HepG2 (cell line): ENCODE data around the gene PPP1R1B. TPM values are rescaled to one million over a fixed set of nuclear protein-coding genes. Genes with fewer than 3 reads are reported as not detected.

Experiments
- AHR ChIP-seq: IDR thresholded peaks from 2 replicates; pipeline ENCODE4 v1.6.1; 2018; ENCODE audit warnings: missing genetic modification reagents, missing compliant biosample characterization
- CBX1 ChIP-seq: IDR thresholded peaks from one replicate; pipeline ENCODE4 v1.6.1; 2016; ENCODE audit warnings: antibody characterized with exemption, low read depth
- CEBPG ChIP-seq: IDR thresholded peaks from 2 replicates; pipeline ENCODE4 v1.6.1; 2016
- CERS6 ChIP-seq: sonication (generic); formaldehyde crosslinking; IDR thresholded peaks from 2 replicates; pipeline ENCODE4 v1.5.0; 2020; ENCODE audit warnings: missing genetic modification reagents
- CREB1 ChIP-seq, 2 experiments: fragments of 450-650 bp in 1 of 2; IDR thresholded peaks; 2 replicates each; pipeline ENCODE4 v1.6.1; 2016 to 2017; ENCODE audit warnings: control low read depth in 1 of 2, mild to moderate bottlenecking in 1 of 2, missing compliant biosample characterization in 1 of 2, missing genetic modification characterization in 1 of 2
- FOXC1 ChIP-seq: sonication (generic); formaldehyde crosslinking; IDR thresholded peaks from 2 replicates; pipeline ENCODE4 v1.8.0; 2022; ENCODE audit warnings: mild to moderate bottlenecking, missing genetic modification reagents, borderline replicate concordance
- FOXM1 ChIP-seq: sonication (generic); formaldehyde crosslinking; IDR thresholded peaks from 2 replicates; pipeline ENCODE4 v1.5.0; 2020; ENCODE audit warnings: missing genetic modification reagents
- GTF3A ChIP-seq: sonication (generic); formaldehyde crosslinking; conservative IDR thresholded peaks from 2 replicates; pipeline ENCODE4 v1.4.0; 2020; ENCODE audit warnings: mild to moderate bottlenecking, missing genetic modification reagents
- KAT7 ChIP-seq: IDR thresholded peaks from 2 replicates; pipeline ENCODE4 v1.6.1; 2018; ENCODE audit warnings: borderline replicate concordance, missing compliant biosample characterization
- KDM2A ChIP-seq: sonication (generic); formaldehyde crosslinking; IDR thresholded peaks from 2 replicates; pipeline ENCODE4 v1.4.0; 2020; ENCODE audit warnings: low read depth, missing genetic modification reagents, borderline replicate concordance
- KDM4B ChIP-seq: sonication (generic); formaldehyde crosslinking; IDR thresholded peaks from 2 replicates; pipeline ENCODE4 v1.4.0; 2020; ENCODE audit warnings: missing genetic modification reagents
- NFYC ChIP-seq: IDR thresholded peaks from 2 replicates; pipeline ENCODE4 v1.6.1; 2016; ENCODE audit warnings: missing genetic modification reagents, missing compliant biosample characterization
- PHF8 ChIP-seq: sonication (generic); formaldehyde crosslinking; IDR thresholded peaks from 2 replicates; pipeline ENCODE4 v1.5.0; 2020; ENCODE audit warnings: missing genetic modification reagents
- POLR2AphosphoS5 ChIP-seq: IDR thresholded peaks from 2 replicates; pipeline ENCODE4 v1.6.1; 2012; ENCODE audit warnings: low read depth, low read length
- PRPF4 ChIP-seq: fragments of 200-400 bp; formaldehyde crosslinking; IDR thresholded peaks from 2 replicates; pipeline ENCODE4 v1.6.1; 2016; ENCODE audit warnings: low read length, low read depth; ENCODE audit not compliant: poor library complexity, severe bottlenecking
- RXRB ChIP-seq: IDR thresholded peaks from 2 replicates; pipeline ENCODE4 v1.6.1; 2016; ENCODE audit warnings: borderline replicate concordance, missing genetic modification reagents, missing compliant biosample characterization
- TAF1 ChIP-seq: sonication (generic); formaldehyde crosslinking; IDR thresholded peaks from 2 replicates; pipeline ENCODE4 v1.4.0; 2020; ENCODE audit warnings: missing genetic modification reagents
- U2AF2 ChIP-seq: fragments of 200-400 bp; formaldehyde crosslinking; IDR thresholded peaks from 2 replicates; pipeline ENCODE4 v1.6.1; 2017; ENCODE audit warnings: low read depth, mild to moderate bottlenecking, low read length
- USF2 ChIP-seq, 2 experiments: sonication (generic) in 1 of 2; formaldehyde crosslinking in 1 of 2; IDR thresholded peaks; 2 replicates each; pipeline versions ENCODE4 v1.5.1 to v1.6.1; 2011 to 2020; ENCODE audit warnings: borderline replicate concordance in 1 of 2, low read depth in 1 of 2, low read length in 1 of 2, mild to moderate bottlenecking in 1 of 2, missing genetic modification reagents in 1 of 2, moderate library complexity in 1 of 2
- ZBTB7A ChIP-seq: sonication (generic); formaldehyde crosslinking; IDR thresholded peaks from 2 replicates; pipeline ENCODE4 v1.8.0; 2022; ENCODE audit warnings: mild to moderate bottlenecking, missing genetic modification reagents
- ZNF12 ChIP-seq: sonication (generic); formaldehyde crosslinking; IDR thresholded peaks from 2 replicates; pipeline ENCODE4 v1.5.0; 2020; ENCODE audit warnings: missing genetic modification reagents
- ZNF24 ChIP-seq: fragments of 450-650 bp; IDR thresholded peaks from 2 replicates; pipeline ENCODE4 v1.6.1; 2017; ENCODE audit warnings: antibody characterized with exemption, mild to moderate bottlenecking
- ZNF543 ChIP-seq: sonication (generic); formaldehyde crosslinking; IDR thresholded peaks from 2 replicates; pipeline ENCODE4 v1.4.0; 2020; ENCODE audit warnings: mild to moderate bottlenecking, missing genetic modification reagents
- ZNF619 ChIP-seq: sonication (generic); formaldehyde crosslinking; IDR thresholded peaks from 2 replicates; pipeline ENCODE4 v1.4.0; 2020; ENCODE audit warnings: mild to moderate bottlenecking, missing genetic modification reagents
- ZNF672 ChIP-seq: sonication (generic); formaldehyde crosslinking; IDR thresholded peaks from 2 replicates; pipeline ENCODE4 v1.8.1; 2022; ENCODE audit warnings: missing genetic modification reagents
- ZNF7 ChIP-seq: IDR thresholded peaks from 2 replicates; pipeline ENCODE4 v1.6.1; 2016; ENCODE audit warnings: missing biosample characterization, missing genetic modification reagents
- ZNF737 ChIP-seq: sonication (generic); formaldehyde crosslinking; IDR thresholded peaks from 2 replicates; pipeline ENCODE4 v1.5.0; 2020; ENCODE audit warnings: missing genetic modification reagents, mild to moderate bottlenecking, borderline replicate concordance
- ZNF788 ChIP-seq: sonication (generic); formaldehyde crosslinking; IDR thresholded peaks from 2 replicates; pipeline ENCODE4 v1.5.0; 2020; ENCODE audit warnings: mild to moderate bottlenecking, missing genetic modification reagents, borderline replicate concordance
- ZNF792 ChIP-seq: IDR thresholded peaks from 2 replicates; pipeline ENCODE4 v1.6.1; 2016
- ZNF879 ChIP-seq: sonication (generic); formaldehyde crosslinking; IDR thresholded peaks from 2 replicates; pipeline ENCODE4 v1.8.1; 2023; ENCODE audit warnings: missing genetic modification reagents
- ZNF891 ChIP-seq: sonication (generic); formaldehyde crosslinking; IDR thresholded peaks from 2 replicates; pipeline ENCODE4 v1.5.0; 2020; ENCODE audit warnings: mild to moderate bottlenecking, missing genetic modification reagents
- ZSCAN29 ChIP-seq: sonication (generic); formaldehyde crosslinking; conservative IDR thresholded peaks from 2 replicates; pipeline ENCODE4 v1.4.0; 2020; ENCODE audit warnings: mild to moderate bottlenecking, missing genetic modification reagents
- polyA plus RNA-seq, 8 experiments: library from polyadenylated mRNA; depleted of rRNA in 3 of 8; stranded (reverse) in 7 of 8; unstranded in 1 of 8; fragments of >200 nt; fragmentation: Illumina TruSeq in 4 of 8; extraction: Trizol in 4 of 8; gene quantifications; 2 replicates each; pipeline versions ENCODE4 v1.2.1 to v1.2.3, GENCODE V29; 2011 to 2016; ENCODE audit warnings: low read depth in 4 of 8, missing spikeins in 1 of 8, mixed read lengths in 1 of 8; ENCODE audit not compliant: insufficient read depth in 1 of 8
- total RNA-seq, 5 experiments: library from RNA; depleted of rRNA; stranded (reverse); fragments of >200 nt; fragmentation: Illumina TruSeq; extraction: Trizol; gene quantifications; 2 replicates each; pipeline ENCODE4 v1.2.3, GENCODE V29; 2016; ENCODE audit warnings: low read depth in 1 of 5

The PPP1R1B gene
- total and polyA plus RNA-seq, 2 of the 13 experiments (the other 11 are each of a cell fraction or from before 2014, with no cell fraction given) = 0.08 TPM; not detected in 1

- TF ChIP-seq TAF1 (CRISPR knock-in tag) = no peak
- TF ChIP-seq AHR (CRISPR knock-in tag) = peak; percentile 48; the same call in 1 of the 2 replicates
- peak; percentile 53; the same call in 1 of the 2 replicates for TF ChIP-seq CEBPG (CRISPR knock-in tag)
- no peak for TF ChIP-seq PRPF4
- TF ChIP-seq RXRB (CRISPR knock-in tag) = no peak
- TF ChIP-seq ZSCAN29 = no peak
- TF ChIP-seq ZNF619 (CRISPR knock-in tag) = no peak
- TF ChIP-seq ZNF792 = no peak
- no peak for TF ChIP-seq ZNF879
- TF ChIP-seq ZNF12 = no peak
- no peak for TF ChIP-seq ZNF543 (CRISPR knock-in tag)
- TF ChIP-seq ZNF672 (CRISPR knock-in tag) = no peak
- no peak for TF ChIP-seq USF2 (IDR thresholded peaks at IDR 0.05; ENCODE audit: low read depth, low read length)
- TF ChIP-seq USF2 (CRISPR knock-in tag; IDR thresholded peaks at IDR 0.05; ENCODE audit: borderline replicate concordance) = no peak
- TF ChIP-seq ZNF891 (CRISPR knock-in tag) = no peak
- TF ChIP-seq PHF8 (CRISPR knock-in tag) = no peak
- no peak for TF ChIP-seq CREB1 (IDR thresholded peaks at IDR 0.05)
- no peak for TF ChIP-seq CREB1 (CRISPR knock-in tag; IDR thresholded peaks at IDR 0.05)
- no peak for TF ChIP-seq KAT7 (CRISPR knock-in tag)
- TF ChIP-seq ZBTB7A (CRISPR knock-in tag) = peak; percentile 59; the same call in 1 of the 2 replicates
- TF ChIP-seq FOXM1 (CRISPR knock-in tag) = no peak
- TF ChIP-seq ZNF24 = no peak
- 0 out of 2 replicates have a peak, but pooled peaks have one; percentile 16 for TF ChIP-seq ZNF788 (CRISPR knock-in tag)
- TF ChIP-seq KDM2A (CRISPR knock-in tag) = no peak
- no peak for TF ChIP-seq NFYC (CRISPR knock-in tag)
- no peak for TF ChIP-seq CERS6 (CRISPR knock-in tag)
- TF ChIP-seq CBX1 = no peak
- no peak for TF ChIP-seq GTF3A (CRISPR knock-in tag)
- TF ChIP-seq ZNF737 (CRISPR knock-in tag) = no peak
- TF ChIP-seq POLR2AphosphoS5 = no peak
- TF ChIP-seq KDM4B (CRISPR knock-in tag) = no peak
- TF ChIP-seq U2AF2 = no peak
- no peak for TF ChIP-seq ZNF7
- no peak for TF ChIP-seq FOXC1 (CRISPR knock-in tag)
Measured at GRCh38 chr17:39618956-39619785, 7.6 kb upstream of the PPP1R1B start (continued).
